ENCODE measurements around the gene CORO1C.

The CORO1C gene

GRCh38 chr12:108642899-108643654 lies 88.2 kb downstream of the CORO1C start:
- peaks cover 38% of the 10 kb centered on the region for H3K36me3 ChIP-seq (ENCODE audit: insufficient read depth, low read length)
- no peaks in the 10 kb centered on the region for H3K9me3 ChIP-seq (ENCODE audit: insufficient read depth, low read depth, low read length)
- no CpG with 5 or more reads among the region's 1 CpG for whole genome bisulfite sequencing
- no peak overlapping the region for H3K27ac ChIP-seq (ENCODE audit: low read depth, low read length)
- no peaks in the 10 kb centered on the region for H3K27me3 ChIP-seq (ENCODE audit: insufficient read depth, low read length)
- no peak overlapping the region for H3K9ac ChIP-seq (ENCODE audit: low read depth, low read length)
- peaks cover 18% of the 10 kb centered on the region for H3K4me1 ChIP-seq (ENCODE audit: insufficient read depth, low read length)
- H3K4me3 ChIP-seq (ENCODE audit: low read length), result no peak overlapping the region

- Histone ChIP-seq H3K27ac (ENCODE audit: low read depth, low read length) (no peak overlapping the region), H3K4me3 (ENCODE audit: low read length) (no peak overlapping the region), H3K9ac (ENCODE audit: low read depth, low read length) (no peak overlapping the region), H3K27me3 (ENCODE audit: insufficient read depth, low read length) (no peaks in the 10 kb centered on the region), H3K4me1 (ENCODE audit: insufficient read depth, low read length) (peaks cover 25% of the 10 kb centered on the region), H3K36me3 (ENCODE audit: insufficient read depth, low read length) (peaks cover 31% of the 10 kb centered on the region), H3K9me3 (ENCODE audit: insufficient read depth, low read depth, low read length) (no peaks in the 10 kb centered on the region)
- WGBS, result 94% methylated on average over 15 of the region's 16 CpGs
Observed at GRCh38 chr12:108642269-108642870, 88.9 kb downstream of the CORO1C start.

- no peaks in the 10 kb centered on the region for H3K27me3 ChIP-seq (ENCODE audit: insufficient read depth, low read length)
- peaks cover 25% of the 10 kb centered on the region for H3K36me3 ChIP-seq (ENCODE audit: insufficient read depth, low read length)
- no peak overlapping the region for H3K9ac ChIP-seq (ENCODE audit: low read depth, low read length)
- no peak overlapping the region for H3K27ac ChIP-seq (ENCODE audit: low read depth, low read length)
- 89% methylated on average over 9 of the region's 9 CpGs for WGBS
- peaks cover 31% of the 10 kb centered on the region for H3K4me1 ChIP-seq (ENCODE audit: insufficient read depth, low read length)
- no peak overlapping the region for H3K4me3 ChIP-seq (ENCODE audit: low read length)
- no peaks in the 10 kb centered on the region for H3K9me3 ChIP-seq (ENCODE audit: insufficient read depth, low read depth, low read length)
Observed at GRCh38 chr12:108641446-108642268, 89.7 kb downstream of the CORO1C start.

- peaks cover 37% of the 10 kb centered on the region for H3K4me1 ChIP-seq (ENCODE audit: insufficient read depth, low read length)
Observed at GRCh38 chr12:108640802-108641445, 90.4 kb downstream of the CORO1C start.

GRCh38 chr12:108638997-108639822 lies 92.1 kb downstream of the CORO1C start:
- Histone ChIP-seq H3K9ac (ENCODE audit: low read depth, low read length) (peak overlapping the region; percentile 55; the same call in 1 of the 2 replicates), H3K4me1 (ENCODE audit: insufficient read depth, low read length) (peaks cover 48% of the 10 kb centered on the region), H3K4me3 (ENCODE audit: low read length) (no peak overlapping the region), H3K27ac (ENCODE audit: low read depth, low read length) (peak overlapping the region; percentile 93), H3K36me3 (ENCODE audit: insufficient read depth, low read length) (peaks cover 1% of the 10 kb centered on the region; the same call in 1 of the 2 replicates), H3K9me3 (ENCODE audit: insufficient read depth, low read depth, low read length) (no peaks in the 10 kb centered on the region), H3K27me3 (ENCODE audit: insufficient read depth, low read length) (no peaks in the 10 kb centered on the region)
- WGBS, result 91% methylated on average over 11 of the region's 11 CpGs

More at GRCh38 chr12:108640802-108641445, 90.4 kb downstream of the CORO1C start:
- WGBS, result 89% methylated on average over 10 of the region's 10 CpGs
- Histone ChIP-seq H3K27me3 (ENCODE audit: insufficient read depth, low read length) (no peaks in the 10 kb centered on the region), H3K27ac (ENCODE audit: low read depth, low read length) (no peak overlapping the region), H3K9ac (ENCODE audit: low read depth, low read length) (no peak overlapping the region), H3K4me3 (ENCODE audit: low read length) (no peak overlapping the region), H3K9me3 (ENCODE audit: insufficient read depth, low read depth, low read length) (no peaks in the 10 kb centered on the region), H3K36me3 (ENCODE audit: insufficient read depth, low read length) (peaks cover 18% of the 10 kb centered on the region)

GRCh38 chr12:108638141-108638827 lies 93.0 kb downstream of the CORO1C start:
- Histone ChIP-seq H3K27me3 (ENCODE audit: insufficient read depth, low read length) (no peaks in the 10 kb centered on the region), H3K4me3 (ENCODE audit: low read length) (peak overlapping the region; percentile 14; the same call in 1 of the 2 replicates), H3K27ac (ENCODE audit: low read depth, low read length) (peak overlapping the region; percentile 93), H3K36me3 (ENCODE audit: insufficient read depth, low read length) (no peaks in the 10 kb centered on the region), H3K9me3 (ENCODE audit: insufficient read depth, low read depth, low read length) (no peaks in the 10 kb centered on the region), H3K4me1 (ENCODE audit: insufficient read depth, low read length) (peaks cover 50% of the 10 kb centered on the region), H3K9ac (ENCODE audit: low read depth, low read length) (peak overlapping the region; percentile 55)
- whole genome bisulfite sequencing, result 23% methylated on average over 18 of the region's 18 CpGs

- Histone ChIP-seq H3K4me3 (ENCODE audit: low read length) (no peak overlapping the region), H3K36me3 (ENCODE audit: insufficient read depth, low read length) (no peaks in the 10 kb centered on the region), H3K9me3 (ENCODE audit: insufficient read depth, low read depth, low read length) (no peaks in the 10 kb centered on the region), H3K9ac (ENCODE audit: low read depth, low read length) (peak overlapping the region; percentile 55; the same call in 1 of the 2 replicates), H3K27ac (ENCODE audit: low read depth, low read length) (peak overlapping the region; percentile 93; the same call in 1 of the 2 replicates), H3K27me3 (ENCODE audit: insufficient read depth, low read length) (no peaks in the 10 kb centered on the region), H3K4me1 (ENCODE audit: insufficient read depth, low read length) (peaks cover 50% of the 10 kb centered on the region)
- 78% methylated on average over 7 of the region's 7 CpGs for WGBS
Observed at GRCh38 chr12:108637222-108637971, 93.9 kb downstream of the CORO1C start.

GRCh38 chr12:108635997-108636808 lies 95.1 kb downstream of the CORO1C start:
- H3K4me3 ChIP-seq (ENCODE audit: low read length), result no peak overlapping the region
- no peaks in the 10 kb centered on the region for H3K36me3 ChIP-seq (ENCODE audit: insufficient read depth, low read length)
- 88% methylated on average over 5 of the region's 6 CpGs for WGBS
- H3K9ac ChIP-seq (ENCODE audit: low read depth, low read length), result peak overlapping the region; percentile 26; the same call in 1 of the 2 replicates
- no peaks in the 10 kb centered on the region for H3K9me3 ChIP-seq (ENCODE audit: insufficient read depth, low read depth, low read length)
- H3K27ac ChIP-seq (ENCODE audit: low read depth, low read length), result no peak overlapping the region; the same call in 1 of the 2 replicates
- peaks cover 50% of the 10 kb centered on the region for H3K4me1 ChIP-seq (ENCODE audit: insufficient read depth, low read length)
- no peaks in the 10 kb centered on the region for H3K27me3 ChIP-seq (ENCODE audit: insufficient read depth, low read length)

Data from HUES64 (cell line).